Measurements from ENCODE around the gene PCNX4.

PCNX4 gene

GRCh38 chr14:60178164-60178563, 86.4 kb downstream of the PCNX4 start:
- FAIRE-seq, result no peak

GRCh38 chr14:60178820-60179219, 87.1 kb downstream of the PCNX4 start:
- no peak for FAIRE-seq

- no peak for FAIRE-seq
Measured at GRCh38 chr14:60179431-60179869, 87.7 kb downstream of the PCNX4 start.

- FAIRE-seq, result no peak
Measured at GRCh38 chr14:60183138-60183537, 91.4 kb downstream of the PCNX4 start.

GRCh38 chr14:60183741-60184140, 92.0 kb downstream of the PCNX4 start:
- no peak for FAIRE-seq

GRCh38 chr14:60184146-60184904, 92.6 kb downstream of the PCNX4 start:
- FAIRE-seq, result peak; percentile 84

- no peak for FAIRE-seq
Measured at GRCh38 chr14:60184905-60185555, 93.3 kb downstream of the PCNX4 start.

GRCh38 chr14:60188115-60188514, 96.4 kb downstream of the PCNX4 start:
- no peak for FAIRE-seq

- no peak for FAIRE-seq
Measured at GRCh38 chr14:60188696-60189095, 97.0 kb downstream of the PCNX4 start.

- FAIRE-seq, result no peak
Measured at GRCh38 chr14:60189923-60190840, 98.5 kb downstream of the PCNX4 start.

GRCh38 chr14:60195179-60195810, 103.6 kb downstream of the PCNX4 start:
- FAIRE-seq, result no peak

GRCh38 chr14:60196291-60196690, 104.6 kb downstream of the PCNX4 start:
- FAIRE-seq, result no peak

- FAIRE-seq, result no peak
Measured at GRCh38 chr14:60197629-60198303, 106.0 kb downstream of the PCNX4 start.

- FAIRE-seq, result no peak
Measured at GRCh38 chr14:60199321-60199720, 107.6 kb downstream of the PCNX4 start.

GRCh38 chr14:60204104-60204842, 112.5 kb downstream of the PCNX4 start:
- no peak for FAIRE-seq

GRCh38 chr14:60204843-60205774, 113.4 kb downstream of the PCNX4 start:
- no peak for FAIRE-seq

- no peak for FAIRE-seq
Measured at GRCh38 chr14:60206249-60206670, 114.5 kb downstream of the PCNX4 start.

- FAIRE-seq, result no peak
Measured at GRCh38 chr14:60206837-60207533, 115.3 kb downstream of the PCNX4 start.

GRCh38 chr14:60210703-60211102, 119.0 kb downstream of the PCNX4 start:
- FAIRE-seq, result no peak

- FAIRE-seq, result no peak
Measured at GRCh38 chr14:60211153-60211552, 119.4 kb downstream of the PCNX4 start.

Measured in TTC549 (cell line).